Ureter (tissue), 1 donor: ENCODE results near the gene KCNH2. TPM values are rescaled to one million over a fixed set of nuclear protein-coding genes. Genes with fewer than 3 reads are reported as not detected.

Source experiments
- DNase-seq: peaks from one replicate; pipeline ENCODE4 v3.0.0-alpha.2; 2020; ENCODE audit warnings: low spot score
- total RNA-seq: library from RNA; stranded (reverse); gene quantifications from one replicate; pipeline ENCODE4 v1.2.4, GENCODE V29; 2023
- donor health status: DM: yes; HTN: yes; CAD: no.

The KCNH2 gene
- total RNA-seq, 1 donor from 2014 or later, result 17.7 TPM

DNA sequence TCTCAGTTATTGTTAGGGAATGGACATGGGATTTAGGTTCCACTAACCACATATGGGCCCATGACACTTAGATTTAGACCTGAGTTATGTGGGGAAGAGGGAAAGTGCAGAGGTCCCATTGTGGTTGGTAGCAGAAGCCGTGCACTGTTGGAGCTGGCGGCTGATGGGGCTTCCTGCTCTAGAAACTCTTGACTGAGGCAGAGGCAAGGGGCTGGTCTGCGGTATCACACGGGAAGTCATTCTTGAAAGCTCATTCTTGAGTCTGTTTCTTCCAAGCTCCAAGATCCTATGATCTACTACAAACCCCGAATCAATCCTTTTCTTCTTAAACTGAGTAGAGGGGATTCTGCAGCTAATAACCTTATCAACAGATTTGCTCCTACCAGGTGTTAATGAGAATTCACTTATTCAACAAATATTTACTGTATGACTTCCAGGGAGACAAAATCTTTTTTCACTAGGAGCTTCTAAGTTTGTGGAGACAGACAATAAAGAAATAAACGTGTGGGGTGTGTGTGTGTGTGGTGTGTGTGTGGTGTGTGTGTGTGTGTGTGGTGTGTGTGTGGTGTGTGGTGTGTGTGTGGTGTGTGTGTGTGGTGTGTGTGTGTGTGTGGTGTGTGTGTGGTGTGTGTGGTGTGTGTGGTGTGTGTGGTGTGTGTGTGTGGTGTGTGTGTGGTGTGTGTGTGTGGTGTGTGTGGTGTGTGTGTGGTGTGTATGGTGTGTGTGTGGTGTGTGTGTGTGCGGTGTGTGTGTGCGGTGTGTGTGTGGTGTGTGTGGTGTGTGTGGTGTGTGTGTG is 68.7 kb downstream of the KCNH2 start:
- no peak for DNase-seq

DNA sequence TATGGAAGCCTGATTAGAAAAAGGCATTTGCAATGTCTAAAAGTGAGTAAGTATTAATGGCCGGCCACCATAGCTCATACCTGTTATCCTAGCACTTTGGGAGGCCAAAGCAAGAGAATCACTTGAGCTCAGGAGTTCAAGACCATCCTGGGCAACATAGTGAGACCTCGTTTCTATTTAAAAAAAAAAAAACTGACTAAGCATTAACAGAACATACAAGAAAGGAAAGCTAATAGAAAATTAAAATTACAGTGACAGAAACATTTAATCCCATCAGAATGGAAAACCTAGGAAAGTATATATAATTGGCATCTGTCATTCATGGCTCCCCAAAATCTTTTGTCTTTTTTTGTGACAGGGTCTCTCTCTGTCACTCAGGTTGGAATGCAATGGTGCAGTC is 69.9 kb downstream of the KCNH2 start:
- DNase-seq, result no peak

- no peak for DNase-seq
Observed at GRCh38 chr7:150904011-150904909, 73.9 kb downstream of the KCNH2 start.

GRCh38 chr7:150903606-150904005 is 74.5 kb downstream of the KCNH2 start:
- peak; percentile 75 for DNase-seq

GRCh38 chr7:150902078-150903033 is 75.8 kb downstream of the KCNH2 start:
- no peak for DNase-seq

- DNase-seq, result no peak
Observed at GRCh38 chr7:150901160-150902035, 76.7 kb downstream of the KCNH2 start.

GRCh38 chr7:150900675-150901074 is 77.4 kb downstream of the KCNH2 start:
- no peak for DNase-seq

DNA sequence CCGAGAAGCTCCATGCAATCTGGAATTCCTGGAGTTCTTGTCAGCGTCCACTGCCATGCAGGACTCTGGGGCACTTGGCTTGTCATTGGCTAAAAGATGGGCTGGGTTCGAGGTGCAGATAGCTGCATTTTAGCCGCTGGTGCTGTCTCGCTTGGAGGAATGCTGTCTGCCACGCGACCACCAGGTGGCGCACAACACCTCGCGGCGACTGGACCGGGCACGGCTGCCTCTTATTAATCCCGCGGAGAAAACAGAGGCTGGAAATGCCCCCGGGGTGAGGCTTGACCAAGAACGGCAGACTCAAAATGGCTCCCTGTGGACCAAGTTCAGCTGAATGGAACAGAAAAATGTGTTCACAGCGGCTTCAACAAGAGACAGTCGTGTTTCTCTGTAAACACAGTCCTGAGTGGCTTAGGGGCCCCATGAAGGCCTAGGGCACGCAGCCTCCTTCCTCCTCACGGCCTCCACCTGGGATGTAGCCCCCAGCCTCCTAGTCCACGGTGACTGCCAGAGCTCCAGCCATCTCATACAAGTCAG is 79.6 kb downstream of the KCNH2 start:
- peak; percentile 85 for DNase-seq

DNA sequence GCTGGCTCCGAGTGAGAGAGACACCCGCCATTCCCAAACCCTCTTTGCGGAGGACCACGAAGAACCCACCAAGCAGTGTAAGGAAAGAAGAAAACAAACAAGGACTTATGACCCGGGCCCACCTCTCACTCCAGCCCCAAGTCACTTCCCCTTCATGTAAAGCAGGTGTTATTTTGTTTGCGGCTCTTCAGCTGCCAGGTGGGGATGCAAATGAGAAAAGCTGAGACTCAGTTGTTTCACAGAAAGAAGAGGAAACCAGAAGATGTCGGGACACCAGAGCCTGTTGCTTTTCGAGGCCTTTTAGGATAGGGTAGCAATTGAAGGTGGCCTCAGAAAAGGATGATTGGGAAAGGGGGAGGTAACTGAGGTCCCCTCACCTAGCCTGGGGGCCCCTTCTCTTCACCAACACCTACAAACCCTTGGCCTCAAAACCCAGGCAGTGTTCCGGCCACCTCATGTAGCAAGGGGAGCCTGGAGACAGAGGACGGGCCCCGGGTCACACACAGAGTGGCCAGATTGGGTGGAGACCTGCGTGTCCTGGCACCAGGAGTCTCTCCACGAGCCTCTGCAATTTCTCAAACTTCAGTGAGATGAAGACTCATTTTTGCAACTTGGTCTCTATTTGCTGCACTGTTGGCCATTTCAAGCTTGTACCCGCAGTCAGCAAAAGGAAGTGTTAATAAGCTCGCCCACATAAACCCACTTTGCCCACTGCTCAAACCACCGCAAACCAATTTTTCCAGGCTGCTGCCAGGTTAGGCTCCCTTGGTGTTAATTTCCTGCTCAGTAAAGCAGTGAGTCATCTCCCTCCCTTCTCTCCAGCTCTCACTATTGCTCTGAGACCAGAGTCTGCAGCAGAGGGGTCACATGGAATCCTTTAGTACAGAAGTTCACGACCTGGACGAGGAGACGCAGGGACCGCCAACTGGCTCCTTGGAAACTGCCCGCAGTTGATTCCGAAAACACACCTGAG is 80.3 kb downstream of the KCNH2 start:
- no peak for DNase-seq

DNA sequence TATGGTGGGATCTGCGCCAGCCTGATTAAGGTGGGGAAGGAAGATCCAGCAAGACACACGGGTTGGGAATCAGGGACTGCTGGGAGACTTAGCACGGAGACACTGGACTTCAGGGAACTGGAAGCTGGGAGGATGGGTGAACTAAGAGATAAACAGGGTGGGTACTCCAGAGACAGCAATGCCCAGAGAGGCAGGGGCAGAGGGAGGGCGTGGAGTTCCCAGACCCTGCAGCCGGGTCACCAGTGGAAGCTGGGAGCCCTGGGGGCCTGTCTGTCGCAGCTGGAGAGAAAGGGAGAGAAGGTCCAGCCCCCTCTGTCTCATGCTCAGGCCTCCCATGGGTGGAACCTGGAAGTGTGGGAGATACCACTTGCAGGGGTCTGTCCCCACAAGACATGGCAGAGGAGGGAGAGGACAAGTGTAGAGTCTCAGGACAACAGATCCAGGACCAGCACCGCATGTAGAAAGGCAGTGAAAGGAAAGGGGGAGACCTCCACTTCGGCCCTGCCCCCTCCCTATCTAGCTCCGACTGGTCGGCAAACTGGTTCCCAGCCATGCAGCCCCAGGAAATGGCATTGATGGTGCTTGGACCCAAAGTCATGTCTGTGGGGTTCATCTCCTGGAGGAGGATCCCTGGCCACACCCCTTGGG is 81.4 kb downstream of the KCNH2 start:
- DNase-seq, result no peak

DNA sequence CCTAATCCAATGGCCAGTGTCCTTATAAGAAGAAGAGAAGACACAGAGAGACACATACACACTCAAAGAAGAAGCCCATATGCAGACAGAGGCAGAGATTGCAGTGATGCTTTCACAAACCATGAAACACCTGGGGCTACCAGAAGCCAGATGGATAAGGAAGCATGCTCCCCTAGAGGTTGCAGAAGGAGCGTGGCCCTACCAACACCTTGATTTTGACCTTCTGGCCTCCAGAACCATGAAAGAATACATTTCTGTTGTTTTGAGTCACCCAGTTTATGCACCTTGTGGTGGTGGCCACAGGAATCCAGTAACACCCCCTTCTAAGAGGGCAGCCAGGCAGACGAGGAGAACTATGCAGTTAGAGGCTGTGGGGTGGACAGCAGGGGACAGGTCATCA is 82.3 kb downstream of the KCNH2 start:
- no peak for DNase-seq

Other genes with a start within 250 kb of the KCNH2 start
- gene GIMAP5, start 240.9 kb downstream of the KCNH2 start, total RNA-seq, result 19.2 TPM
- gene TMEM176B, start 178.0 kb downstream of the KCNH2 start, total RNA-seq, result 32.7 TPM
- gene TMEM176A, start 177.6 kb downstream of the KCNH2 start, total RNA-seq, result 30.7 TPM
- 1.5 TPM for gene AOC1, start 125.8 kb downstream of the KCNH2 start, total RNA-seq
- 50.7 TPM for gene NOS3, start 12.7 kb upstream of the KCNH2 start, total RNA-seq
- 0.55 TPM for gene ATG9B, start 46.2 kb upstream of the KCNH2 start, total RNA-seq
- 32.4 TPM for gene ABCB8, start 50.1 kb upstream of the KCNH2 start, total RNA-seq
- gene ASIC3, start 70.2 kb upstream of the KCNH2 start, total RNA-seq, result 0.34 TPM
- 5.5 TPM for gene CDK5, start 79.6 kb upstream of the KCNH2 start, total RNA-seq
- gene SLC4A2, start 81.3 kb upstream of the KCNH2 start, total RNA-seq, result 74.2 TPM
- gene FASTK, start 102.5 kb upstream of the KCNH2 start, total RNA-seq, result 91.7 TPM
- 24.9 TPM for gene TMUB1, start 105.2 kb upstream of the KCNH2 start, total RNA-seq
- gene AGAP3, start 108.2 kb upstream of the KCNH2 start, total RNA-seq, result 178 TPM
- not detected for gene GBX1, start 189.4 kb upstream of the KCNH2 start, total RNA-seq
- not detected for gene ASB10, start 208.9 kb upstream of the KCNH2 start, total RNA-seq
- gene H2BK1, start 232.2 kb upstream of the KCNH2 start, total RNA-seq, result not detected
- gene ABCF2, start 248.9 kb upstream of the KCNH2 start, total RNA-seq, result 33.9 TPM